Naive thymus-derived CD4-positive, alpha-beta T cell (primary cell): Measurements from ENCODE around the gene SPG7. TPM values are rescaled to one million over a fixed set of nuclear protein-coding genes. Genes with fewer than 3 reads are reported as not detected.
A peak's percentile ranks its signal among the peaks of the same experiment; 100 is the strongest.

Experiments
- ATAC-seq: fragments of 150-1000 bp; cut with Tn5 transposase; 2 replicates; pipeline ENCODE4 v1.10.0; 2021; ENCODE audit warnings: mild to moderate bottlenecking, moderate library complexity
- CTCF ChIA-PET: fragments of 350-600 bp; sonication (Branson Sonifier 250); formaldehyde crosslinking; loops from one replicate; lab custom pipeline; 2021; ENCODE audit warnings: antibody characterized with exemption; lab: Charles Lee
- POLR2A ChIA-PET: fragments of 350-600 bp; sonication (Branson Sonifier 250); formaldehyde crosslinking; loops from one replicate; lab custom pipeline; 2021; ENCODE audit warnings: antibody characterized with exemption, inconsistent platforms; lab: Charles Lee
- DNase-seq, 9 donors: peaks; one replicate each; pipeline versions ENCODE4 v3.0.0 to v3.0.0-alpha.2; 2020 to 2022; ENCODE audit warnings: mixed read lengths in 1 of 9
- H3K27ac ChIP-seq: one replicate; pipeline ENCODE4 v1.7.0; 2013; ENCODE audit warnings: mild to moderate bottlenecking, low read depth, low read length, moderate library complexity
- H3K27me3 ChIP-seq, 2 donors: one replicate each; pipeline ENCODE4 v1.7.0; 2013; ENCODE audit warnings: low read length in 2 of 2, mild to moderate bottlenecking in 2 of 2, moderate library complexity in 2 of 2; ENCODE audit not compliant: control insufficient read depth in 2 of 2, insufficient read depth in 2 of 2
- H3K36me3 ChIP-seq, 3 experiments: 1 replicate in 2 of 3; 2 replicates in 1 of 3; pipeline ENCODE4 v1.7.0; 2013; ENCODE audit warnings: low read length in 3 of 3, mild to moderate bottlenecking in 3 of 3, moderate library complexity in 1 of 3; ENCODE audit not compliant: insufficient read depth in 3 of 3, control insufficient read depth in 2 of 3
- H3K4me1 ChIP-seq, 2 donors: one replicate each; pipeline ENCODE4 v1.7.0; 2013; ENCODE audit warnings: low read length in 2 of 2, mild to moderate bottlenecking in 2 of 2, moderate library complexity in 1 of 2; ENCODE audit not compliant: control insufficient read depth in 2 of 2, insufficient read depth in 2 of 2
- H3K4me3 ChIP-seq: 2 replicates; pipeline ENCODE4 v1.7.0; 2013; ENCODE audit warnings: mild to moderate bottlenecking, low read length
- H3K9me3 ChIP-seq, 3 experiments: 1 replicate in 2 of 3; 2 replicates in 1 of 3; pipeline ENCODE4 v1.7.0; 2013; ENCODE audit warnings: low read length in 3 of 3; ENCODE audit not compliant: control insufficient read depth in 2 of 3
- H3K27ac Mint-ChIP-seq, 9 donors: one replicate each; pipeline ENCODE4 v1.8.0; 2020 to 2022; ENCODE audit warnings: mixed read lengths in 9 of 9, mild to moderate bottlenecking in 8 of 9, moderate library complexity in 5 of 9, inconsistent platforms in 2 of 9
- H3K27me3 Mint-ChIP-seq, 5 donors: one replicate each; pipeline ENCODE4 v1.8.0; 2021 to 2022; ENCODE audit warnings: mixed read lengths in 5 of 5, mild to moderate bottlenecking in 1 of 5
- H3K36me3 Mint-ChIP-seq, 5 donors: one replicate each; pipeline ENCODE4 v1.8.0; 2020 to 2022; ENCODE audit warnings: mixed read lengths in 5 of 5, mild to moderate bottlenecking in 3 of 5, inconsistent platforms in 1 of 5
- H3K4me1 Mint-ChIP-seq, 7 donors: one replicate each; pipeline ENCODE4 v1.8.0; 2020 to 2022; ENCODE audit warnings: mixed read lengths in 7 of 7, mild to moderate bottlenecking in 3 of 7, inconsistent platforms in 1 of 7
- H3K4me3 Mint-ChIP-seq, 10 donors: one replicate each; pipeline ENCODE4 v1.8.0; 2020 to 2022; ENCODE audit warnings: mild to moderate bottlenecking in 10 of 10, mixed read lengths in 10 of 10, moderate library complexity in 6 of 10, inconsistent platforms in 2 of 10
- H3K9me3 Mint-ChIP-seq, 11 donors: one replicate each; pipeline ENCODE4 v1.8.0; 2020 to 2022; ENCODE audit warnings: mixed read lengths in 11 of 11, mild to moderate bottlenecking in 4 of 11, inconsistent platforms in 1 of 11, moderate library complexity in 1 of 11
- intact Hi-C, 2 donors: fragments of 100-400 bp; cut with micrococcal nuclease; formaldehyde crosslinking; loops; one replicate each; pipeline ENCODE4 v1.15.1; 2023
- polyA plus RNA-seq, 2 donors: library from polyadenylated mRNA; unstranded; fragments of 300-500 nt; fragmentation: Illumina TruSeq; gene quantifications; one replicate each; pipeline ENCODE4 v1.2.3, GENCODE V29; 2021
- total RNA-seq, 6 experiments: library from RNA in 5 of 6; stranded (reverse) in 5 of 6; gene quantifications; 1 replicate in 5 of 6; 2 replicates in 1 of 6; pipeline ENCODE4 v1.2.3 and lab custom pipeline; 2021 to 2026

The SPG7 gene
- total and polyA plus RNA-seq, 7 experiments from 2014 or later: 48.6 to 181 (median 151) TPM

GRCh38 chr16:89489040-89489897 lies 18.9 kb upstream of the SPG7 start:
- ChIA-PET CTCF (interaction anchor here (1.0 to 1.1 kb wide), 3 partner anchors 62 to 156 kb away, joined by 3 to 5 read pairs (median 3); no protein-coding TSS in a partner anchor), POLR2A (interaction anchor here (0.6 to 5.9 kb wide), 22 partner anchors 8 to 174 kb away, joined by 3 to 68 read pairs (median 4); partner anchors contain the start of gene SPG7)
- H3K36me3 Mint-ChIP-seq: peaks cover 0 to 9% (median 5%) of the 10 kb centered on the region in 5 donors
- H3K27ac Mint-ChIP-seq: peak overlapping the region; percentile 89 to 99 (median 97)
- H3K9me3 Mint-ChIP-seq: peaks cover 0 to 6% (median 0%) of the 10 kb centered on the region in 11 donors
- peak overlapping the region; percentile 89 to 98 (median 94) for H3K4me3 Mint-ChIP-seq
- DNase-seq (peak; percentile 61 to 93 (median 89)), ATAC-seq (peak; percentile 61)
- peak overlapping the region; percentile 74 for H3K4me3 ChIP-seq
- H3K27me3 ChIP-seq: no peaks in the 10 kb centered on the region
- intact Hi-C loops: loop anchor here (1.0 to 5.0 kb wide), 8 partner anchors 49 to 213 kb away; partner anchors contain the start of gene SPATA2L (in 1 of the 2)
- H3K4me1 ChIP-seq: peaks cover 57 to 61% of the 10 kb centered on the region in 2 donors
- peaks cover 61 to 81% (median 63%) of the 10 kb centered on the region in 7 donors for H3K4me1 Mint-ChIP-seq
- peak overlapping the region; percentile 87 for H3K27ac ChIP-seq
- no peaks in the 10 kb centered on the region for H3K9me3 ChIP-seq
- H3K27me3 Mint-ChIP-seq: peaks cover 0 to 2% (median 0%) of the 10 kb centered on the region in 5 donors
- no peaks in the 10 kb centered on the region for H3K36me3 ChIP-seq

GRCh38 chr16:89489898-89490438 lies 18.2 kb upstream of the SPG7 start:
- H3K4me3 Mint-ChIP-seq: peak overlapping the region in 3 of 10 donors; percentile 45 to 95 (median 89)
- H3K27ac ChIP-seq: peak overlapping the region; percentile 87
- H3K27ac Mint-ChIP-seq: peak overlapping the region in 2 of 9 donors; percentile 90 to 96
- no peak overlapping the region for H3K4me3 ChIP-seq
- no peak for ATAC-seq
- CTCF ChIA-PET: interaction anchor here (1.0 to 1.1 kb wide), 2 partner anchors 81 to 156 kb away, joined by 3 to 5 read pairs; no protein-coding TSS in a partner anchor
- H3K27me3 ChIP-seq: no peaks in the 10 kb centered on the region
- peaks cover 50 to 54% of the 10 kb centered on the region in 2 donors for H3K4me1 ChIP-seq
- H3K9me3 Mint-ChIP-seq: peaks cover 0 to 6% (median 0%) of the 10 kb centered on the region in 11 donors
- no peaks in the 10 kb centered on the region for H3K9me3 ChIP-seq
- DNase-seq: peak in 1 of 9 donors; percentile 25
- peaks cover 0 to 9% (median 5%) of the 10 kb centered on the region in 5 donors for H3K36me3 Mint-ChIP-seq
- H3K36me3 ChIP-seq: no peaks in the 10 kb centered on the region
- intact Hi-C loops: loop anchor here (1.0 to 10.0 kb wide), 19 partner anchors 15 to 1035 kb away; partner anchors contain the start of genes RPL13 (in 2 of the 2), SPATA2L (in 2 of the 2), SPG7 (in 1 of the 2) and ZFPM1 (in 1 of the 2)
- peaks cover 0 to 2% (median 0%) of the 10 kb centered on the region in 5 donors for H3K27me3 Mint-ChIP-seq
- POLR2A ChIA-PET: interaction anchor here (0.6 to 5.9 kb wide), 12 partner anchors 8 to 175 kb away, joined by 3 to 68 read pairs (median 4); partner anchors contain the start of gene SPG7
- peaks cover 54 to 79% (median 59%) of the 10 kb centered on the region in 7 donors for H3K4me1 Mint-ChIP-seq

GRCh38 chr16:89490439-89491237 lies 17.6 kb upstream of the SPG7 start, which contains the start of gene ANKRD11:
Gene ANKRD11, minus strand, starts transcription at chr16:89490561. Its CDS starts 173,542 bp downstream, at chr16:89317019.
- Mint-ChIP-seq H3K36me3 (peaks cover 0 to 9% (median 5%) of the 10 kb centered on the region in 5 donors), H3K9me3 (peaks cover 0 to 5% (median 0%) of the 10 kb centered on the region in 11 donors), H3K4me3 (peak within 1 kb of the TSS; percentile 89 to 98 (median 94)), H3K4me1 (peaks cover 48 to 73% (median 52%) of the 10 kb centered on the region in 7 donors), H3K27me3 (peaks cover 0 to 2% (median 0%) of the 10 kb centered on the region in 5 donors), H3K27ac (peak within 1 kb of the TSS; percentile 92 to 99 (median 97))
- intact Hi-C loops: loop anchor here (1.0 to 10.0 kb wide), 11 partner anchors 15 to 1036 kb away; partner anchors contain the start of genes RPL13 (in 2 of the 2), SPATA2L (in 1 of the 2), SPG7 (in 1 of the 2) and ZFPM1 (in 1 of the 2)
- H3K9me3 ChIP-seq: no peaks in the 10 kb centered on the region
- H3K4me3 ChIP-seq: peak within 1 kb of the TSS; percentile 92
- peaks cover 43 to 47% of the 10 kb centered on the region in 2 donors for H3K4me1 ChIP-seq
- peak within 1 kb of the TSS; percentile 90 for H3K27ac ChIP-seq
- ChIA-PET POLR2A (interaction anchor here (0.6 to 5.9 kb wide), 8 partner anchors 14 to 175 kb away, joined by 3 to 68 read pairs (median 4); partner anchors contain the start of gene SPG7), CTCF (no interaction called here)
- H3K36me3 ChIP-seq: no peaks in the 10 kb centered on the region
- DNase-seq (peak; percentile 99 to 100 (median 99)), ATAC-seq (peak; percentile 93)
- no peaks in the 10 kb centered on the region for H3K27me3 ChIP-seq

- no peaks in the 10 kb centered on the region for H3K9me3 ChIP-seq
- no peak for ATAC-seq
- H3K4me1 ChIP-seq: peaks cover 36 to 40% of the 10 kb centered on the region in 2 donors
- H3K27ac ChIP-seq: peak overlapping the region; percentile 90
- H3K4me3 Mint-ChIP-seq: peak overlapping the region; percentile 85 to 91 (median 89)
- H3K4me1 Mint-ChIP-seq: peaks cover 41 to 65% (median 45%) of the 10 kb centered on the region in 7 donors
- DNase-seq: peak in 1 of 9 donors; percentile 23
- POLR2A ChIA-PET: interaction anchor here (0.6 to 5.9 kb wide), 5 partner anchors 12 to 84 kb away, joined by 3 to 68 read pairs (median 4); partner anchors contain the start of gene SPG7
- no peaks in the 10 kb centered on the region for H3K27me3 ChIP-seq
- CTCF ChIA-PET: no interaction called here
- H3K27ac Mint-ChIP-seq: peak overlapping the region; percentile 86 to 96 (median 93)
- H3K36me3 Mint-ChIP-seq: peaks cover 0 to 7% (median 5%) of the 10 kb centered on the region in 5 donors
- H3K27me3 Mint-ChIP-seq: peaks cover 0 to 2% (median 0%) of the 10 kb centered on the region in 5 donors
- intact Hi-C loops: loop anchor here (2.0 to 10.0 kb wide), 4 partner anchors 175 to 1037 kb away; partner anchors contain the start of genes SPATA2L (in 1 of the 2) and ZFPM1 (in 1 of the 2)
- peaks cover 0 to 5% (median 0%) of the 10 kb centered on the region in 11 donors for H3K9me3 Mint-ChIP-seq
- no peaks in the 10 kb centered on the region for H3K36me3 ChIP-seq
- peak overlapping the region; percentile 92 for H3K4me3 ChIP-seq
Observed at GRCh38 chr16:89491238-89491869, 16.8 kb upstream of the SPG7 start.
